Gastrocnemius medialis (tissue), 4 donors: ENCODE results near the gene SMG7. TPM values are rescaled to one million over a fixed set of nuclear protein-coding genes. Genes with fewer than 3 reads are reported as not detected.

ENCODE experiments used
- ATAC-seq, 2 donors: fragments of 150-250 bp; one replicate each; pipeline ENCODE4 v1.9.1; 2016
- DNase-seq, 2 donors: peaks; one replicate each; pipeline ENCODE4 v3.0.0-alpha.2; 2019
- H3K27ac ChIP-seq, 4 donors: fragments of 200-600 bp; sonication (generic); 1 replicate in 1 of 4; 2 replicates in 3 of 4; pipeline ENCODE4 v1.5.1; 2016 to 2018; ENCODE audit warnings: mild to moderate bottlenecking in 2 of 4, moderate library complexity in 1 of 4
- H3K27me3 ChIP-seq, 3 donors: fragments of 200-600 bp; sonication (generic) in 2 of 3; 1 replicate in 1 of 3; 2 replicates in 2 of 3; pipeline versions ENCODE4 v1.5.1 to v1.6.0; 2016 to 2019; ENCODE audit warnings: mild to moderate bottlenecking in 1 of 3, moderate library complexity in 1 of 3
- H3K36me3 ChIP-seq, 2 donors: fragments of 200-600 bp; sonication (generic) in 1 of 2; one replicate each; pipeline ENCODE4 v1.5.1; 2017 to 2018
- H3K4me1 ChIP-seq, 2 donors: fragments of 200-600 bp; sonication (generic) in 1 of 2; one replicate each; pipeline ENCODE4 v1.5.1; 2016 to 2017; ENCODE audit warnings: mild to moderate bottlenecking in 2 of 2
- H3K4me3 ChIP-seq, 4 donors: fragments of 200-600 bp; sonication (generic) in 3 of 4; 1 replicate in 1 of 4; 2 replicates in 3 of 4; pipeline ENCODE4 v1.5.1; 2016 to 2019; ENCODE audit warnings: mild to moderate bottlenecking in 2 of 4
- H3K9me3 ChIP-seq, 3 donors: fragments of 200-600 bp; sonication (generic) in 2 of 3; 1 replicate in 1 of 3; 2 replicates in 2 of 3; pipeline ENCODE4 v1.5.1; 2016 to 2019
- CTCF ChIP-seq, 5 experiments: fragments of 450-650 bp in 3 of 5; fragments of 200-600 bp in 2 of 5; sonication (generic) in 2 of 5; IDR thresholded peaks in 4 of 5; conservative IDR thresholded peaks in 1 of 5; 1 replicate in 4 of 5; 2 replicates in 1 of 5; pipeline ENCODE4 v1.5.1; 2016 to 2019; ENCODE audit warnings: antibody characterized with exemption in 5 of 5, mild to moderate bottlenecking in 3 of 5, moderate library complexity in 3 of 5
- POLR2A ChIP-seq, 2 donors: fragments of 450-650 bp; IDR thresholded peaks; one replicate each; pipeline ENCODE4 v1.6.1; 2017; ENCODE audit warnings: antibody characterized with exemption in 2 of 2, mild to moderate bottlenecking in 2 of 2, moderate library complexity in 2 of 2
- in situ Hi-C, 4 donors: fragments of 200-750 bp; cut with MboI; loops; one replicate each; pipeline versions ENCODE4 v1.15.0 to v1.8.0; 2017; ENCODE audit warnings: low sequenced_read_pairs in 4 of 4
- intact Hi-C: fragments of 100-400 bp; cut with DNase I; formaldehyde crosslinking; loops from one replicate; pipeline ENCODE4 v1.15.1; 2023; ENCODE audit warnings: low total_unique reads
- total RNA-seq, 4 donors: library from RNA; depleted of rRNA; stranded (reverse); fragments of >200 nt; gene quantifications; one replicate each; pipeline versions ENCODE4 v1.1.0 to v1.2.3, GENCODE V29; 2016

Gene SMG7
- total RNA-seq, 4 donors from 2014 or later: 19.2 to 28.7 (median 26.1) TPM

- Histone ChIP-seq H3K9me3 (no peaks in the 10 kb centered on the region), H3K4me3 (no peak overlapping the region), H3K36me3 (no peaks in the 10 kb centered on the region), H3K27ac (no peak overlapping the region), H3K4me1 (peaks cover 68 to 82% of the 10 kb centered on the region in 2 donors), H3K27me3 (no peaks in the 10 kb centered on the region)
- intact Hi-C loops: no loop called here
- DNase-seq: no peak
- in situ Hi-C loops: loop anchor here in 2 of 4 donors (10.0 kb wide), 2 partner anchors 67 to 157 kb away; partner anchors contain the start of gene ARPC5 (in 1 of the 2)
- TF ChIP-seq CTCF (IDR thresholded peaks at IDR 0.05 in 4 of 5, conservative IDR thresholded peaks at IDR 0.05 in 1 of 5): no peak
- no peak for TF ChIP-seq POLR2A (IDR thresholded peaks at IDR 0.05)
- no peak for ATAC-seq
Measured at GRCh38 chr1:183477986-183478781, 5.9 kb downstream of the SMG7 start.

DNA sequence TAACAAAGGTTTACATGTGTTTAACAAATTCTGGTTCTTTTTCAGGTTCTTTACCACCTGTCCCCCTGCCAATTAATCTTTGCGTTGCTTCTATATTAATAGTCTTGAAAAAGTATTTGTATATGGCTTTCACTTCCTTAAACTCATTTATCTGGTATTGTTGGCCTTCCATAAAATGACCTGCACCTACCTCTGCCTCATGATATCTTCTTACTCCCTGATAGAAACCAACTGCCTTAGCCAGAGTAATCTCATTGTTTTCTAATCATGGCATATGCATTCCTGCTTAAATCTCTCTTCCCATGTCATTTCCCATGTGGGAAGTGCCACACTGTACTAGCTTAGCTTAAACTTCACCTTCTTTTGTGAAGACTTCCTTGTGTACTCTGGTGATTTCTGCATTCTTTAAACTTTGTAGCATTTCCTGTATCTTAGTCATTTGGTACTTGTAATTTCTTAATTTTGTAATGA lies 8.7 kb downstream of the SMG7 start:
- Histone ChIP-seq H3K36me3 (no peaks in the 10 kb centered on the region), H3K4me3 (no peak overlapping the region), H3K27ac (no peak overlapping the region), H3K9me3 (no peaks in the 10 kb centered on the region), H3K4me1 (peaks cover 54 to 68% of the 10 kb centered on the region in 2 donors), H3K27me3 (no peaks in the 10 kb centered on the region)
- no peak for ATAC-seq
- no peak for DNase-seq
- in situ Hi-C loops: no loop called here
- TF ChIP-seq CTCF (IDR thresholded peaks at IDR 0.05 in 4 of 5, conservative IDR thresholded peaks at IDR 0.05 in 1 of 5) (no peak), POLR2A (IDR thresholded peaks at IDR 0.05) (no peak)
- intact Hi-C loops: no loop called here

DNA sequence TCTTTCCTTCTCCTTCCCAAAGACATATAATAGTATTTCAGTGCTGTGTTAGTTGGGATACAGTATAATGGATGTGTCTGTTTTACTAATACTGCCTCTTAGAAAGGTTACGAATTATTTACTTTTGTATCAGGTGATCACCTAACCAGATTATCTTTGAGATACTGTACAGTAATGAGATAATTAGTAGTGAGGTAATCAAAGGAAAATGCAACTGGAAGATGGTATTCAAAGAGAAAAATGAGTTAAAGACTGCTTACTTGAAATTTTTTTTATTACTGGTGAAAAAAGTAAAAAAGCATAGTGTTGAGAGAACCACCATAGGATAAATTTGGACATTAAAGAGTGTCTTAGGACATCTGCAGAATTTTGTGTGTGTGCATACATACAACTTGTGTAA lies 10.9 kb downstream of the SMG7 start:
- intact Hi-C loops (no loop called here), in situ Hi-C loops (no loop called here)
- Histone ChIP-seq H3K27ac (no peak overlapping the region), H3K4me1 (peaks cover 38 to 60% of the 10 kb centered on the region in 2 donors), H3K36me3 (no peaks in the 10 kb centered on the region), H3K4me3 (no peak overlapping the region), H3K9me3 (no peaks in the 10 kb centered on the region), H3K27me3 (no peaks in the 10 kb centered on the region)
- ATAC-seq: no peak
- no peak for DNase-seq
- TF ChIP-seq POLR2A (IDR thresholded peaks at IDR 0.05): no peak
- TF ChIP-seq CTCF (IDR thresholded peaks at IDR 0.05 in 4 of 5, conservative IDR thresholded peaks at IDR 0.05 in 1 of 5): no peak

- intact Hi-C loops: no loop called here
- ATAC-seq: no peak
- no peaks in the 10 kb centered on the region for H3K9me3 ChIP-seq
Measured at GRCh38 chr1:183484254-183484653, 12.0 kb downstream of the SMG7 start.

More at GRCh38 chr1:183484254-183484653, 12.0 kb downstream of the SMG7 start:
- in situ Hi-C loops: no loop called here
- Histone ChIP-seq H3K4me1 (peaks cover 28 to 49% of the 10 kb centered on the region in 2 donors), H3K27me3 (no peaks in the 10 kb centered on the region), H3K27ac (no peak overlapping the region), H3K36me3 (no peaks in the 10 kb centered on the region), H3K4me3 (no peak overlapping the region)
- DNase-seq: no peak
- TF ChIP-seq CTCF (IDR thresholded peaks at IDR 0.05 in 4 of 5, conservative IDR thresholded peaks at IDR 0.05 in 1 of 5) (no peak), POLR2A (IDR thresholded peaks at IDR 0.05) (no peak)
